ENCODE measurements around the gene CNGA4.

GRCh38 chr11:6199174-6199810 lies 39.6 kb upstream of the CNGA4 start, which contains the start of gene OR52W1:
- TF ChIP-seq CTCF (IDR thresholded peaks at IDR 0.05), result no peak
- no peak for TF ChIP-seq POLR2AphosphoS5 (IDR thresholded peaks at IDR 0.05)
